GM06990 (cell line): ENCODE results near the gene RRP8.

Experiments
- DNase-seq: peaks from one replicate; pipeline ENCODE4 v3.0.0-alpha.2; 2011; ENCODE audit not compliant: insufficient read length; ENCODE audit errors: extremely low read depth
- H3K27me3 ChIP-seq: replicated peaks from 2 replicates; pipeline ENCODE4 v1.6.0; 2011; ENCODE audit warnings: low read length; ENCODE audit not compliant: control insufficient read depth, insufficient read depth
- H3K36me3 ChIP-seq: 2 replicates; pipeline ENCODE4 v1.5.1; 2011; ENCODE audit warnings: low read length; ENCODE audit not compliant: control insufficient read depth, insufficient read depth
- H3K4me3 ChIP-seq: replicated peaks from 2 replicates; pipeline ENCODE4 v1.5.1; 2011; ENCODE audit warnings: low read depth, mild to moderate bottlenecking, control low read depth, low read length
- TF ChIP-seq, protein P1 (sequence below): IDR thresholded peaks from 2 replicates; pipeline ENCODE4 v1.5.1; 2011; ENCODE audit warnings: low read length, control low read depth, mild to moderate bottlenecking, inconsistent platforms; ENCODE audit not compliant: insufficient read depth, poor library complexity, severe bottlenecking

Gene RRP8

DNA sequence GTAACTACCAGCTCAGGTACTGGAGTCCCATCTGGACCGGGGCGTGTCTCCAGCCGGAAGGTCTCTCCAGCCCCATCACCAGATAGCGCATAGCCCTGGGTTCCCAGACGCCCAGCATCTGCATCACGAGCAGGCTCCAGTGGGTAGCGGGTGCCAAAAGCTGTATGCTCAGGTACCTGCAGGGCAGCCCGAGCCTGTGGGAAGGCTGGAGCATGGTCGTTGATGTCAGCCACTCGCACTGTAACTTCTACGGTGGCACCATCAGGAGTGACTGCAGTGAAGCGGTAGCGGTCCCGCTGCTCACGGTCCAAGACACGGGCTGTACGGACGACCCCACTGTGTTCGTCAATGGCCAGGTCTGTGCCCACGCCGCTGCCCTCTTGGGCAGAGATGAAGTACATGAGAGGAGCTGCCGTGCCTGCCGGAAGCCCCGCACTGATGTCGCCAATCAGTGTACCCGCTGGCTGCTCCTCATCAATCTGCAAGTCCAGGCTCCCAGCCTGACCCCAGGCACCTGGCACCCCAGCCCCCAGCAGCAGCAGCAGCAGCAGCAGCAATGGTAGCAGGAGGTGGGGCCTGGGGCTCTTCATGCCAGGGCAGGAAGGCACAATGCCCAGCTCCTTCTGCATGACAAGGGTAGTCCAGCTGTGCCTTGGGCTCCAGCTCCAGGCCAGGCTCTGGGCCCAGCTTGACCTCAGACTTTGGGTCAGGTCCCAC is 37.7 kb upstream of the RRP8 start:
- no peak for DNase-seq
- Histone ChIP-seq H3K36me3 (no peaks in the 10 kb centered on the region), H3K27me3 (no peaks in the 10 kb centered on the region), H3K4me3 (no peak overlapping the region)
- TF ChIP-seq, protein P1, sequence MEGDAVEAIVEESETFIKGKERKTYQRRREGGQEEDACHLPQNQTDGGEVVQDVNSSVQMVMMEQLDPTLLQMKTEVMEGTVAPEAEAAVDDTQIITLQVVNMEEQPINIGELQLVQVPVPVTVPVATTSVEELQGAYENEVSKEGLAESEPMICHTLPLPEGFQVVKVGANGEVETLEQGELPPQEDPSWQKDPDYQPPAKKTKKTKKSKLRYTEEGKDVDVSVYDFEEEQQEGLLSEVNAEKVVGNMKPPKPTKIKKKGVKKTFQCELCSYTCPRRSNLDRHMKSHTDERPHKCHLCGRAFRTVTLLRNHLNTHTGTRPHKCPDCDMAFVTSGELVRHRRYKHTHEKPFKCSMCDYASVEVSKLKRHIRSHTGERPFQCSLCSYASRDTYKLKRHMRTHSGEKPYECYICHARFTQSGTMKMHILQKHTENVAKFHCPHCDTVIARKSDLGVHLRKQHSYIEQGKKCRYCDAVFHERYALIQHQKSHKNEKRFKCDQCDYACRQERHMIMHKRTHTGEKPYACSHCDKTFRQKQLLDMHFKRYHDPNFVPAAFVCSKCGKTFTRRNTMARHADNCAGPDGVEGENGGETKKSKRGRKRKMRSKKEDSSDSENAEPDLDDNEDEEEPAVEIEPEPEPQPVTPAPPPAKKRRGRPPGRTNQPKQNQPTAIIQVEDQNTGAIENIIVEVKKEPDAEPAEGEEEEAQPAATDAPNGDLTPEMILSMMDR, result no peak

DNA sequence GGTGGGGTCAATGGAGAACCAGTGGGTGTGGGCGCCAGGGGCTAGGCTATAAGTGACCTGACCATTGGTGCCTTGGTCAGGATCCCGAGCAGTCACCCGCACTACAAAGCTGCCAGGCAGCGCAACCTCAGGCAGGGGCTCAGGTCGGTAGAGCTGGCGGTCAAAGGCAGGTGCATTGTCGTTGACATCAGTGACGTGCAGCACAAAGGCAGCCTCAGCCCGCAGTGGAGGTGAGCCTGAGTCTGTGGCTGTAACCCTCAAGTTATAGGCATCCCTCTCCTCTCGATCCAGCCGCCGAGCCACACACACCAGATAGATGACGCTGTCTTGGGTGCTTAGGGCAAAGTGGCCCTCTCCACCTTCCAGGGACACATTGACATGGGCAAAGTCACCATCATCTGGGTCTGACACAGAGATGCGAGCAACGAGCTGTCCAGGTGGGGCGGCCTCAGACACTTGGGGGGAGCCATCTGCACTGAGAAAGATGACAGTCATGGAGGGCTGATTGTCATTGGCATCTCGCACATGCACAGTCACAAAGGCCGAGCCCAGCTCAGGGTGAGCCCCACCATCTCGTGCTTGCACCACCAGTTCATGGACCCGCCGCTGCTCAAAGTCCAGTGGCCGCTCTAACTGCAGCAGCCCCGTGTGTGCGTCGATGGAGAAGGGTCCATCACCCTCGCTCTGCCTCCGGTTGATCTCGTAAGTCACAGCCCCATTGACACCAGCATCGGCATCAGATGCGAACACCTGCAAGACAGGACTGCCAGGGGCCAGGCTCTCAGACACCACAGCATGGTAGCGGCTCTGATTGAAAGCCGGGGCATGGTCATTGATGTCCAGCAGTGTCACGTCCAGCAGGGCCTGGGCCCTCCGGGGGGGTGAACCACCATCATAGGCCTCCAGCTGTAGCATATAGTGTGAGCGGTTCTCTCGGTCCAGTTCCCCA is 36.9 kb upstream of the RRP8 start:
- DNase-seq, result no peak
- TF ChIP-seq, protein P1, result no peak
- no peaks in the 10 kb centered on the region for H3K36me3 ChIP-seq
- no peak overlapping the region for H3K4me3 ChIP-seq
- H3K27me3 ChIP-seq, result no peaks in the 10 kb centered on the region

DNA sequence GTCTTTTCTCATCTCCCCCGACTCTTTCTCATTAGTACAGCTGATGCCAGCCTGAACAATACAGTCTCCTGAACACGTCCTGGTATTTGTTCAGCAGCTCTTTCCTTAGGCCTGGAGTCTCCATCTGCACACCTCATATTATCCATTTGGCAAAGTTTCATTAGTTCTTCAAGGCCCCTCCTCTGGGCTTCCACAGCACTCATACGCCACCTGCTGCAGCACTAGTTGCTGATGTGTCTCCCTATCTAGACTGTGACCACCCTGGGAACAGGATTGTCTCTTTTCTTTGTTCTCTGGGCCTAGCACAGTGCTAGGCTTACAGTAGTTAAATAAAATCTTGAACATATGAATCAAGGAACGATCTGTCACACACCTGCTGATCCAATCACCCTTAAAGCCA is 35.0 kb upstream of the RRP8 start:
- no peak for DNase-seq
- Histone ChIP-seq H3K36me3 (no peaks in the 10 kb centered on the region), H3K27me3 (no peaks in the 10 kb centered on the region), H3K4me3 (no peak overlapping the region)
- TF ChIP-seq, protein P1, result no peak

DNA sequence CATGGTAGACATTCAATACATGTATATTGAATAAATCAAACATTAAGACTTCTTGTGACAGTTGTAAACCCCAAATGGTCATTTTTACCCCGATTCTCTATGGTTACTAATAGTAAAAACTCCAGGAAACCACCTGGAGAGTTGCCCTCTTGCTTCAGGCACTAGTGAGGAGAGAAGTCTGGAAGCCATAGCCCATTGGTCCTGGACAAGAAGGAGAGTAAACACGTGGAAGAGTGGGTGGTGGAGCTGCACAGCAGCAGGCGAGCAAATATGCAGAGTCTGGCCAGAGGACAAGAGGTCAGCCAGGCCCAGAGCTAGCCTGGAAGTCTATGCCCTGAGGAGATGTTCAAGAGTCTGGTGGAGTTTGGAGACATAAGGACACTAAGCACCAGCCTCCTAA is 34.5 kb upstream of the RRP8 start:
- Histone ChIP-seq H3K36me3 (no peaks in the 10 kb centered on the region), H3K4me3 (no peak overlapping the region), H3K27me3 (no peaks in the 10 kb centered on the region)
- no peak for DNase-seq
- TF ChIP-seq, protein P1, result no peak

DNA sequence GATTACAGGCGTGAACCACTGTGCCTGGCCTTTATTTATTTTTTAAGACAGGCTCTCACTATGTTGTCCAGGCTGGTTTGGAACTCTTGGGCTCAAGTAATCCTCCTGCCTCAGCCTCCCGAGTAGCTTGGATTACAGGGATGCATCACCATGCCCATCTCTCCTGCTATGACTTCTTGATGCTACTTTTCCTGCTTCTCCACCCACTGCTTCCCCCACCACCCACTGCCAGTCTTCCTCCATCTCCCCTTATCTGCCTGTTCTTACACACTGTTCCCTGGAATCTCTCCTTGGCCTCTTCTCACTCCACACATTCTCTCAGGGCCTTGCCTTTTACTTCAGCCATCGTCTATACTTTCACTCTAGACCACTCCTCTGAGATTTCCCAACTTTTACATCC is 33.1 kb upstream of the RRP8 start:
- no peaks in the 10 kb centered on the region for H3K36me3 ChIP-seq
- no peaks in the 10 kb centered on the region for H3K27me3 ChIP-seq
- H3K4me3 ChIP-seq, result no peak overlapping the region
- no peak for DNase-seq
- TF ChIP-seq, protein P1, result no peak
